GM12801 (cell line): Measurements from ENCODE around the gene ESM1.

ENCODE experiments used
- CTCF ChIP-seq: IDR thresholded peaks from one replicate; pipeline ENCODE4 v1.5.1; 2011; ENCODE audit warnings: control low read depth; ENCODE audit not compliant: insufficient read length; ENCODE audit errors: extremely low read depth

The ESM1 gene

GRCh38 chr5:54994628-54995027 lies 9.2 kb upstream of the ESM1 start:
- no peak for TF ChIP-seq CTCF

GRCh38 chr5:54993318-54993717 lies 7.9 kb upstream of the ESM1 start:
- TF ChIP-seq CTCF, result no peak

GRCh38 chr5:54991416-54991815 lies 6.0 kb upstream of the ESM1 start:
- TF ChIP-seq CTCF, result no peak

- TF ChIP-seq CTCF, result no peak
These were observed 5.5 kb upstream of the ESM1 start for GRCh38 chr5:54990841-54991258.

GRCh38 chr5:54988817-54989216 lies 3.4 kb upstream of the ESM1 start:
- TF ChIP-seq CTCF, result no peak

GRCh38 chr5:54988218-54988617 lies 2.8 kb upstream of the ESM1 start:
- TF ChIP-seq CTCF, result no peak

GRCh38 chr5:54986269-54986654 lies 869 bp upstream of the ESM1 start:
- no peak for TF ChIP-seq CTCF

GRCh38 chr5:54981928-54982327 lies 3.5 kb downstream of the ESM1 start:
- TF ChIP-seq CTCF, result no peak
